SK-N-MC (cell line): ENCODE data around the gene KDELR1.

Source experiments
- EZH2 ChIP-seq: fragments of 200-600 bp; sonication (generic); IDR thresholded peaks from one replicate; pipeline ENCODE4 v1.6.1; 2017; ENCODE audit warnings: antibody characterized with exemption
- FOXP2 ChIP-seq: optimal IDR thresholded peaks from 2 replicates; pipeline ENCODE3; 2011; ENCODE audit warnings: mild to moderate bottlenecking, moderate library complexity; ENCODE audit not compliant: insufficient read depth; ENCODE audit errors: extremely low read length, control extremely low read depth
- POLR2AphosphoS5 ChIP-seq: IDR thresholded peaks from 2 replicates; pipeline ENCODE4 v1.6.1; 2012; ENCODE audit warnings: mild to moderate bottlenecking, low read depth, low read length, borderline replicate concordance

DNA sequence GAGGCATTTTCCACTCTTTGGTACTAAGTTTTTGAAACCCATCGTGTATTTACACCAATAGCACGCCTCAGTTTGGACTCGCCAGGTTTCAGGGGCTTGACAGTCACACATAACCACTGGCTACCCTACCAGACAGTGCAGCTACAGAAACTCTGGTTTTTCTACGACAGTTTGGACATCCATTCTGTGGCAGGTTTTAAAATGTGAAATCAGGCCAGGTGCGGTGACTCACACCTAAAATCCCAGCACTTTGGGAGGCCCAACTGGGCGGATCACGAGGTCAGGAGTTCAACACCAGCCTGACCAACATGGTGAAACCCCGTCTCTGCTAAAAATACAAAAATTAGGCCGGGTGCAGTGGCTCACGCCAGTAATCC is 13.2 kb downstream of the KDELR1 start:
- TF ChIP-seq POLR2AphosphoS5, result no peak
- no peak for TF ChIP-seq EZH2
- no peak for TF ChIP-seq FOXP2
